H54 (cell line): ENCODE measurements around the gene DMRTB1.

Experiments
- DNase-seq: peaks from one replicate; pipeline ENCODE4 v3.0.0; 2011; ENCODE audit warnings: low spot score, mixed read lengths; ENCODE audit not compliant: insufficient read length
- FAIRE-seq: peaks from 3 replicates; lab custom pipeline; 2011; peaks lifted over from hg19 to GRCh38; lab: Jason Lieb, UNC
- POLR2A ChIP-seq: IDR thresholded peaks from 2 replicates; pipeline ENCODE4 v1.6.1; 2011; ENCODE audit warnings: low read depth, mild to moderate bottlenecking, low read length

DMRTB1 gene

DNA sequence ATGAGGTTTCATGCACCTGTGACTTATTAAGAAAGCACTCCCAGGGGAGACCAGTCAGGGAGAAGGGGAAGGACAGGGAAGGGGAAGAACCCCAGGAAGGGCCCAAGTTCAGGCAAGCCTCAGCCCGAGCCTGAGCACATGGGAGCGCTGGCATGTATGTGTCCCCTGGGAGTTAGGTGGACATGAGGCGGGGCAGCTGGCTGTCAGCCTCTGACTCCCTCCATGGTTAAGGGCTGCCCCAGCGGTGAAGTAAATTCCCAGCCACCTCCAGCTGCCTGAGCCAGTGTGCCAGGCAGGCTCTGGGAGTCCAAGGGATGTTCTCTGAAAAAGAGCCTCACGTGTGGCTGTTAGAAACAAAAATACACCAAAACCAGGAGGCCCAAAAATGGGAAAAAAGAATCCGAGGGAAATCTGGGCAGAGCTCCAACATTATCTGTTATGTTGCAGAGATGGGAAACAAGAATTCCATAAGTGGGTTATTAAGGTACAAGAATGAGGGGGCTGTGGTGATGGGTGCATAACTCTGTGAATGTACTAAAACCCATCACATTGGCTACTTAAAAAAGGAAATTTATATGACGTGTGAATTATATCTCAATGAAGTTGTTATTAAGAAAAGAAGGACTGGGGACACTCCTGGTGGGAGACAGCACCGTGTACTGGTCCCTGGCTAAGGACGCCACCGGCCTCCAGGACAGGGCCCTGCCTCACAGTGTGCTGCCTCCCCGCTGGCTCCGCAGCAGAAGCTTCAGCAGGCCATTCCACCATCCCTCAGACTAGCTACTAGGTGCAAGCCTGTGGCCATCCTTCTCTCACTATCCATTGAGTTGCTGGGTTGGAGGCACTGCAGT is 18.7 kb downstream of the DMRTB1 start:
- no peak for TF ChIP-seq POLR2A
- no peak for DNase-seq
- FAIRE-seq: no peak

DNA sequence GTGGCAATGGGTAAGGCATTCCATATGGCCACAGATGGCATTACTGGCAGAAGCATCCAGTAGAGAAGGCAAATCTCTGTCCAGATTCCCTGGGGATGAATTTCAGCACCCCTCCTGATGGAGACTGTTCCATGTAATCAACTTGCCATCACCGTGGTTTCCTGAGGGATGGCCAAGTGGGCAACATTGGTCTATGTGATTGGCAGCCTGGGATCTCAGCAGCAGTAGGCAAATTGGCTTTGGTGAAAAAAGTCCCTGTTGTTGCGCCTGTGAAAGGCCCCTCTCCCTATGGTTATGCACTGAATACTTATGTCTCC is 19.3 kb downstream of the DMRTB1 start:
- DNase-seq: no peak
- no peak for TF ChIP-seq POLR2A
- FAIRE-seq: no peak

DNA sequence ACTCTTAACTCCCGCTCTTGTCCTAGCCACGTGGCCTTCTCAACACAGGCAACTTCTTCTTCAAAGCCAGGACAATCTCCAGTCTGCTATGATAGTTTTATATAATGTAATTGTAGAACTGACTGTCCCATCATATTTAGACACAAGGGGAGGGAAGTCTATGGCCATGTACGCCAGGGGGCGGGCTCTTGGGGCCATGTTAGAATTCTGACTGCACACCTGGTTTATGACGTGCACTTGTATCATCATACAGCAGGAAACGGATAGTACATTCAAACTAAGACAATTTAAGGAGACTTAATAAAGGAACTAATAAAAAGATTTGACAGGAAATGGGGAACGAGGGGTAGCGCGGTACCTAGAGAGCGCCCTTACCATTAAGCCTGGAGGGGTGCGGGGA is 21.5 kb downstream of the DMRTB1 start:
- FAIRE-seq: no peak

DNA sequence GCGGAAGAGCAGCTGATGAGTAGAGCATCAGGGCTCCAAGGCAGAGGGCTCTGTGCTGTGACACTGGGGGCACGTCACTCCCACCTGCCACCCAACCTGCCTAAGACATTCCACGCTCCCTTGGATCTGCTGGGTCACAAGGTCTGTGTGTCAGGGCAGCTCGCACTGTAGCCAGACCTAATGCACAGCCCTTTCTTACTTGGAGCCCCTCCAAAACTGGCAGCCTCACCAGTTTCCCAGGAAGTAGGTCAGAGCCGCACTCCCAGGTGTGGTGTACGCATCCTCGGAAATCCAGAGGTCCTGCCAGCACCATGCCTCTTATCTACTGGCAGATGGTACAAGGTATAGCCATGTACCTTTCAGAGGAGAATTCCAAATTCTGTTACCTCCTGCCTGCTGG is 22.3 kb downstream of the DMRTB1 start:
- DNase-seq (no peak), FAIRE-seq (no peak)
- TF ChIP-seq POLR2A: no peak

More for the DNA sequence above, 21.5 kb downstream of the DMRTB1 start:
- no peak for DNase-seq
- no peak for TF ChIP-seq POLR2A

DNA sequence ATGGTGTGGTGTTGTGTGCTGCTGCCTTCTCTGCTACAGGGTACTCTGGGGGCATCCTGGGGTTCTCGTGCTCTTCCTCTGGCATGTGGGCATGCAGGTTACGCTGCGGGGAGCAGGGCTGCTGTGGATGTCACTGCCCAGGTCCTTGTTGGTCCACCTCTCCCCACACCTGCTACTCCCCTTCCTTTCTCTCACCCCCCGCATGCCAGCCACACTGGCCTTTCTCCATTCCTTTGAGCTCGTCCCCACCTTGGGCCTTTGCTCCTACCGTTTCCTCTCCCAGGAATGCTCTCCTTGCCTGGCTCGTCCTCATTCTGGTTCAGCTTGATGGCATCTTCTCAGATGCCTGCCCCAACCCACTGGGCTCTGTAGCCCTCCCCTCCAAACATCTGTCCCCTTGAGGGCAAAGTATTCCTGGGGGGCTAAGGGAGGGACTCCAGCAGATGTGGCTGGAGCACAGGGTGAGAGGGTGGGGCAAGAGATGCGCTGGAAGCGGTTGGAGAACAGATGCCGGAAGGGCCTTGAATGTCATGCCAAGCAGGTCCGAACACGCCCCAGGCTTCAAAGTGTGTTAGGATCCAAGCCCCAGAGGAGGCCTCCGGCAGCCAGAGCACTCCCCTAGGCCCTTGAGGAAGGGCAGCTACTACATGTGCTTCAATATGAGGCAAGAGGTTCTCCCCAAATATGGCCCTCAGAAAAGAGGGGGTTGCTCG is 23.4 kb downstream of the DMRTB1 start:
- DNase-seq: no peak
- no peak for FAIRE-seq
- no peak for TF ChIP-seq POLR2A

DNA sequence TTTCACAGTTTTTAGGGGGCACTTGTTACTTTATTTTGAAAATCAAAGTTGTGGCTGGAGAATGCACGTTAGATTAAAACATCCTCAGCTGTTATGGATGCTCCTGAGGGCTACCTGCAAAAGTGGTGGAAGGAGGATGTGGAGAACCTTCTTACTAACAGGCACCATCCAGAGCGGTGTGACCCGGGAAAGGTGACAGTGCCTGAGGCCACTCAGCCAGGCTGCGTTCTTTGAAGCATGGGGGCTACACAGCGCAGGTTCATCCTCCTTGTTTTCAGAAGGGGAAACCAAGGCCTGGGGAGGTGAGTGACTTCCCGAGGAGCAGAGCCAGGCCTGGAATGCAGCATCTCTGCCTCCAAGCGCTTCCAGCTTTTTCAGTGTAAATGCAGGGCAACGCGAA is 24.0 kb downstream of the DMRTB1 start:
- no peak for DNase-seq
- no peak for TF ChIP-seq POLR2A
- FAIRE-seq: no peak

DNA sequence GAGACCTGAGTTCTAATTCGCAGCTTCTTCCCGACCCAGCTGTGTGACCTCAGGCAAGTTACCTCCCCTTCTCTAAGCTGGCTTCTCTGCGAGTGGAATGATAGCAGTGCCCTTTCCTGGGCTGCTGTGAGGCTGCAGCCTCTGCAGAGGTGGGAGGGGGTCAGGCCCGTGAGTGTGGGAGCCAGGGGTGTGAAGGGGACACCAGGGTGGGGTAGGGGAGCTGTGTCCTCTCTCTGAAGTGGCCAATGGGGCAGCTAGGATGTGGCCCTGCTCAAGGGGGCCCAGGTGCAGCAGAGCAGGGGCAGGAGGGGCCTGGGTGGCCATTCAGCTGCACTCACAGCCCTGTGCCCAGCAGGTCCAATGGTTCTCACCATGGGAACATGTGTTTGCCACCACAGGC is 24.5 kb downstream of the DMRTB1 start:
- FAIRE-seq: no peak
- TF ChIP-seq POLR2A: no peak

DNA sequence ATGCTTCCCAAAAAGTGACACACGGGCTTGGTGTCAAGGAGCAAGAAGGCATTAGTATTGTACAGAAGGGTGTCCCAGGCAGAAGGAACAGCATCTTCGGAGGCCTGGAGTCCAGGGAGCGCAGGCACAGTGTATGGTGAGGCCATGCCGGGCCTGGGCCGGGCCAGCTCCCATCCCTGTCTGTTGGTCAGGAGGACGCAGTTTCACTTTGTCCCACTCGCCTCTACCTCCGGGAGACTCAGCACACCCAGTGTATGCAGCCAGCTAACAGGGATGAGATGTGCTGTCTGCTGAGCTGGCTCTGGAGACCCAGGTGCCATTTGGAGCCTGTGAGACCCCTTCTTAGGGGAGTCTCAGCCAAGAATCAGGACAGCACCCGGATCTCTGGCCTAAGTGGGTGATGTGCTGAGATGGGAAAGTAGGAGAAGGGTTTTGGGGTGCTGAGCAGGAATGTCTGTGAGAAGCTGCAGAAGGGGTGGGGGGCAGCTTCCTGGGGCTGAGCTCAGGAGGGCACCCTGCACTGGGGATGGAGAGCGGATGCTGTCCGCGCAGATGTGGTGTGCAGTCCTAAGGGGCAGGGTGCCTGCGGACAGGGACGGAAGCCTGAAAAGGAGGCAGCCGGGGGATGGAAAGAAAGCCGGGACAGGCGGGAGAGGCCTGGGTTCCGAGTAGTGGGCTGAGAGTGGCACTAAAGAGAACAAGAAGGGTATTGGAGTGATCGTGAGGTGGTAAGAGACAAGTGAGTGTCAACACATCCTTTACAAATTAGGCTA is 25.7 kb downstream of the DMRTB1 start:
- TF ChIP-seq POLR2A: no peak
- no peak for FAIRE-seq
- DNase-seq: no peak

More for the DNA sequence above, 24.5 kb downstream of the DMRTB1 start:
- DNase-seq: no peak

DNA sequence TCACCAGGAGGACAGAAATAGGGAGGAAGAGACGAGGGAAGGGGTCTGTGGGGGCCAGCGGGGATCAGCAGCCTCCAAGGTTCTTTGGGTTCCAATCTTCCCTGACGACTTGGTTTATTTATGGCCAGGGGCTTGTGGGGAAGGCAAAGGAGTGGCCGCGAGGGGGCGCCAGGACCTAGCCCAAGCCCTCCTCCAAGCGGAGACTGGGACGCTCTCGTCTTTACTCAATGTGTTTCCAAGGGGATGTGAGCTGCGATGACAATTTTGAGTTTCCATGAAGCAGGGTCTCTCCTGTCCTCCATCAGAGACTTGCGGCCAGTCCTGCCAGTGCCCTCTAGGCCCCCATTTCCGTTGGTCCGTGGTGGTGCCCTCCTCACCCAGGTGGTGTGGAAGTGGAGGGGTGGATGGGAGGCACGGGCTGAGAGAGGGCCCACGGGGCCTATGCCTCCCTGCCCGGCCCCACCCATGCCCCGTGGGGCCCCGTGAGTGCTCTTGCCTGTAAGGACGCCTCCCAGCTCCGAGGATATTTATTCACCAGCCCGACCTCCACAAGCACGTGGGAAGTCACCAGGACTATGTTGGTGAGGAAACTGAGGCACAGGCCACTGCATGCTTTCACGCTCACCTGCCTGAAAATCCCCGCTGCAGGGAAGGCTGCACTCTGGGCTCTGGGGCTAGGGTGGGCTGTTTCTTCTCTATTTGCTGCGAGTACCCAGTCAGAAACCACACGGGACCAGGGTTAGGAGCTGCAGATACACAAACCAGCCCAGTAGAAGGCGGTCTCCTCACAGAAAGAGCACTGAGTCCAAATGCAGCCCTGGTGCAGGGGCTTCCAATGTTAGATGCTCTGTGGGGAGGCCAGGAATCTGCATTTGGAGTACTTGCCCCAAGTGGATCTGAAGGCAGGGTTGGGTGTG is 26.5 kb downstream of the DMRTB1 start:
- no peak for FAIRE-seq
- peak; percentile 82 for DNase-seq
- TF ChIP-seq POLR2A: no peak

DNA sequence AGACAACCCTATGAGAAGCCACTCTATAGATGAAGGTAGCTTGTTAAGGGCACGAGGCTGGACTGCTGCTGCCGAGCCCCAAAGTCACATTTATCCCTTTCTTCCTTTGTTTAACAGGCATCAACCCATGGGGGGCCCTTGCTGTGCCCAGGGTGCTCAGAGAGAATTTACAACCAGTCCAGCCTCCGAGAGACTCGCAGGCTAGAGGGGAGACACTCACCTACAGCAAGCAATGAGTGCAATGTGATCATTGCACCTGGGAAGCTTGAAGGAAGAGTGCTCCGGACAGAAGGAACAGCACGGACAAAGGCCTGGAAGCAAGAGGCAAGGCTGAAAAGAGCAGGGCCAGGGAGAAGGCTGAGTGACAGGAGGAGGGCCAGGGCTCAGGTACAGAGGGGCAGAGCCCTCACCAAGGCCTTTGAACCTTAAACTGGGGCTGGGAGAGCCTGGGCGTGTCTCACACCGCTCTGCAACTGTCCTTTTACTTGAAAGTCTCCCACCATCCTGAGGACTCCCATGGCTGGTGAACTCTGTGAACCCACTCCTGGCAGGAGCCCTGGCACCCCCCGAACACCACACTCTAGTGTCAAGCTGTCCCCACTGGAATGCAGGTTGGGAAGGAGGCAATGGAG is 27.3 kb downstream of the DMRTB1 start:
- FAIRE-seq (no peak), DNase-seq (no peak)
- TF ChIP-seq POLR2A: no peak

DNA sequence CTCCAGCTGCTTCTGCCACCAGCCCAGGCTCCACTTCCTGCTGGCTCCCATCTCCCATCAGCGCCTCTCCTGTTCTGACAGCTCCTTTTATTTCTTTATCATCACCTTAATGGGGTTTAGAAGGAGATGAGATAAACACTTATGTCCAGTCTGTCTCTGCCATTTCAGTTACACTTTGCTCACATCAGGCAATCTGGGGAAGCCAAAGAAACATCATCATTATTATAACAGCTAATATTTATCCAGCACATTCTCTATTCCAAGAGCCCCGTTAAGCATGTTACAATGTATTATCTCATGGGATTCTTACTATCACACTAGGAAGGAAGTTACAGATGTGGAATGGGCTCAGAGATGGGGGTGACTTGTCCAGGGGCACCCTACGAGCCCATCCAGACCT is 31.2 kb downstream of the DMRTB1 start:
- FAIRE-seq: no peak
- TF ChIP-seq POLR2A: no peak
- no peak for DNase-seq

DNA sequence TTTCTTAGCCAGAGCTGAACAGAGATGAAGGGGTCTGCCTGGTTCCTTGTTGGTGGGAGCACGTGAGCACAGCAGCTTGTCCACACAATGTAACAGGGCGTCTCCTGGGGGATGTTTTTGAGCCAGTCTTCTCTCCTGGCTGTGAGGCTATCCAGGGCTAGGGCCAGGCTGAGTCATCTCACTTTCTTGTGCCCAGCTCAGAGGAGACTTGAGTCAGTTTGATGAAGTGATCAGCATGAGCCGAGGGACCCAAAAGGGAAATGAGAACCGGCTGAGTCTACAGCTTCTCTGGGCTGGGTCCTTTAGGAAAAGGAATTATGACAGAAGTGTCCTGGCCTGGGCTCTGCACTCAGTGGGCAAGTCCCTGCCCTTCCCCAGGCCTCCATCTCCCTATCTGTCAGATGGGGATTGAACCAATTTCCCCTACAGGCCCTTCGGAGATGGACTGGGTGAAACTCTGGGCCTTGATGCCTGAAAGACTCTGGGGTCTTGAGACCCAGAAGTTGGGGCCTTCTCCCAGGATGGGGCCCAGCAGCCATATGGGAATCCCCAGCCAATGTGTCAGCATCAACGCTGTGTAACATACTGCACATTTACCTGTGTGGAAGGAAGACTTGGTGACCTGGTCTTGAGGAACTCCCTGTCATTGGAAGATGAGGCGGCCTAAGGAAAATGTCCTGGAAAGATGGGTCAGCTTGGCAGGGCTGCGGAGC is 36.6 kb downstream of the DMRTB1 start:
- DNase-seq (no peak), FAIRE-seq (no peak)
- no peak for TF ChIP-seq POLR2A
